GM12878 (cell line): ENCODE results near the gene SLC12A7. TPM values are rescaled to one million over a fixed set of nuclear protein-coding genes. Genes with fewer than 3 reads are reported as not detected.
A peak's percentile ranks its signal among the peaks of the same experiment; 100 is the strongest.

Source experiments
- ATAC-seq: fragments of 200-7000 bp; cut with Tn5 transposase; 3 replicates; pipeline ENCODE4 v1.9.1; 2020; ENCODE audit warnings: mild to moderate bottlenecking, moderate library complexity
- BruUV-seq: library from RNA; stranded (reverse); fragments of 400-500 nt; replicated peaks from 2 replicates; lab custom pipeline; 2021; lab: Mats Ljungman, UMichigan
- CTCF ChIA-PET: fragments of 300-600 bp; sonication (Branson Sonifier 250); formaldehyde crosslinking; extraction: SDS; loops from one replicate; lab custom pipeline; 2021; ENCODE audit warnings: inconsistent platforms; lab: Yijun Ruan, JAX
- POLR2A ChIA-PET: fragments of 350-600 bp; formaldehyde crosslinking; extraction: SDS; loops from one replicate; lab custom pipeline; 2021; ENCODE audit warnings: inconsistent platforms; lab: Charles Lee
- RAD21 ChIA-PET: fragments of 300-600 bp; sonication (Branson Sonifier 250); formaldehyde crosslinking; loops from one replicate; lab custom pipeline; 2023; ENCODE audit warnings: antibody characterized with exemption; ENCODE audit not compliant: unreplicated experiment; lab: Charles Lee
- SMC1A ChIA-PET: fragments of 300-600 bp; sonication (Branson Sonifier 250); formaldehyde crosslinking; loops from one replicate; lab custom pipeline; 2023; ENCODE audit not compliant: unreplicated experiment, uncharacterized antibody; lab: Charles Lee
- DNase-seq: peaks from one replicate; pipeline ENCODE4 v3.0.0-alpha.2; 2011; ENCODE audit warnings: low read depth, low spot score
- FAIRE-seq: peaks from 3 replicates; lab custom pipeline; 2011; peaks lifted over from hg19 to GRCh38; lab: Jason Lieb, UNC
- H2AFZ ChIP-seq: 2 replicates; pipeline ENCODE4 v1.6.0; 2011; ENCODE audit warnings: low read depth, low read length, control low read depth; ENCODE audit not compliant: control insufficient read depth
- H3K27ac ChIP-seq: 2 replicates; pipeline ENCODE4 v1.5.1; 2011; ENCODE audit warnings: control low read depth; ENCODE audit not compliant: control insufficient read depth, insufficient read depth
- H3K27me3 ChIP-seq, 2 experiments: replicated peaks in 1 of 2; 2 replicates each; pipeline versions ENCODE4 v1.6.0 to v1.6.1; 2011; ENCODE audit warnings: low read length in 1 of 2; ENCODE audit not compliant: control insufficient read depth in 2 of 2, insufficient read depth in 2 of 2
- H3K36me3 ChIP-seq, 2 experiments: 2 replicates each; pipeline ENCODE4 v1.5.1; 2011; ENCODE audit warnings: low read length in 1 of 2; ENCODE audit not compliant: control insufficient read depth in 2 of 2, insufficient read depth in 2 of 2
- H3K4me1 ChIP-seq: 2 replicates; pipeline ENCODE4 v1.6.1; 2011; ENCODE audit warnings: mild to moderate bottlenecking, low read length, moderate library complexity, mixed read lengths; ENCODE audit not compliant: control insufficient read depth, insufficient read depth
- H3K4me2 ChIP-seq: 2 replicates; pipeline ENCODE4 v1.6.0; 2011; ENCODE audit warnings: control low read depth; ENCODE audit not compliant: control insufficient read depth, insufficient read depth
- H3K4me3 ChIP-seq: fragments of 200-600 bp; sonication (generic); 2 replicates; pipeline ENCODE4 v1.5.1; 2016
- H3K79me2 ChIP-seq: 2 replicates; pipeline ENCODE4 v1.6.0; 2011; ENCODE audit warnings: low read length; ENCODE audit not compliant: control insufficient read depth, insufficient read depth
- H3K9ac ChIP-seq: 2 replicates; pipeline ENCODE4 v1.8.0; 2011; ENCODE audit warnings: low read length, control low read depth, mixed read lengths; ENCODE audit not compliant: control insufficient read depth, insufficient read depth
- H3K9me3 ChIP-seq: replicated peaks from 3 replicates; pipeline ENCODE4 v1.5.1; 2011; ENCODE audit warnings: mild to moderate bottlenecking, low read length; ENCODE audit not compliant: control insufficient read depth, insufficient read depth
- H4K20me1 ChIP-seq: 2 replicates; pipeline ENCODE4 v1.6.0; 2011; ENCODE audit not compliant: control insufficient read depth, insufficient read depth
- FOXM1 ChIP-seq: IDR thresholded peaks from 2 replicates; pipeline ENCODE4 v1.6.1; 2012; ENCODE audit warnings: low read depth, mild to moderate bottlenecking, inconsistent platforms, low read length, moderate library complexity
- MLLT1 ChIP-seq: fragments of 450-650 bp; IDR thresholded peaks from 2 replicates; pipeline ENCODE4 v1.6.1; 2016; ENCODE audit warnings: mild to moderate bottlenecking
- ZBTB33 ChIP-seq: fragments of 450-650 bp; IDR thresholded peaks from 2 replicates; pipeline ENCODE4 v1.6.1; 2017; ENCODE audit warnings: mild to moderate bottlenecking
- WGBS: methylation state at CpG from one replicate; pipeline ENCODE4 v1.1.6; 2016; ENCODE audit warnings: low lambda C conversion rate; ENCODE audit not compliant: insufficient replicate concordance, insufficient coverage; ENCODE audit errors: missing lambda C conversion rate; 5-methylcytosine and 5-hydroxymethylcytosine counted together
- in situ Hi-C: fragments of 300-500 bp; cut with MboI; formaldehyde crosslinking; loops from 9 replicates; pipeline ENCODE4 v1.14.3; 2018; ENCODE audit warnings: mixed read lengths
- intact Hi-C: fragments of 100-400 bp; cut with micrococcal nuclease; formaldehyde crosslinking; loops from one replicate; pipeline ENCODE4 v1.14.2; 2022; ENCODE audit not compliant: unreplicated experiment
- polyA plus RNA-seq, 11 experiments: library from polyadenylated mRNA; depleted of rRNA in 4 of 11; unstranded in 6 of 11; stranded (reverse) in 5 of 11; fragments of >200 nt; fragmentation: Nextera tagmentation in 4 of 11; fragmentation: Illumina TruSeq in 1 of 11; extraction: Ambion mirVana in 4 of 11; extraction: Trizol in 1 of 11; gene quantifications; 1 replicate in 1 of 11; 2 replicates in 10 of 11; pipeline versions ENCODE4 v1.2.1 to v1.2.3, GENCODE V29; 2011 to 2016; ENCODE audit warnings: inconsistent platforms in 2 of 11, missing spikeins in 2 of 11, low read depth in 1 of 11
- total RNA-seq, 4 experiments: library from RNA; depleted of rRNA in 3 of 4; stranded (reverse); fragments of >200 nt in 3 of 4; fragmentation: Illumina TruSeq in 1 of 4; extraction: Trizol in 1 of 4; gene quantifications; 2 replicates each; pipeline versions ENCODE4 v1.2.1 to v1.2.3, GENCODE V29; 2013 to 2021

The SLC12A7 gene
- total and polyA plus RNA-seq, 10 of the 15 experiments (the other 5 are each of a cell fraction or from before 2014, with no cell fraction given) = 0.10 to 10.0 (median 2.9) TPM

- Histone ChIP-seq H3K27me3 (peaks cover 0 to 1% of the 10 kb centered on the region in 2 experiments; a peak in 3 of 4 replicates), H3K36me3 (no peaks in the 10 kb centered on the region), H2AFZ (no peak overlapping the region), H3K9me3 (no peaks in the 10 kb centered on the region), H3K9ac (peak overlapping the region; percentile 29; the same call in 1 of the 2 replicates), H3K4me2 (0 out of 2 replicates have a peak overlapping the region, but pooled peaks have one; percentile 38), H3K79me2 (peaks cover 2% of the 10 kb centered on the region; the same call in 1 of the 2 replicates), H4K20me1 (no peaks in the 10 kb centered on the region), H3K4me3 (peak overlapping the region; percentile 55; the same call in 1 of the 2 replicates), H3K27ac (no peak overlapping the region; the same call in 1 of the 2 replicates), H3K4me1 (no peaks in the 10 kb centered on the region)
- ChIA-PET CTCF (interaction anchor here (1.8 to 3.7 kb wide), 4 partner anchors 23 to 534 kb away, joined by 4 to 13 read pairs (median 10); no protein-coding TSS in a partner anchor), RAD21 (interaction anchor here (0.7 to 5.6 kb wide), 3 partner anchors 22 to 30 kb away, joined by 3 to 78 read pairs (median 3); no protein-coding TSS in a partner anchor), POLR2A (interaction anchor here (3.0 kb wide), 1 partner anchor 23 kb away, joined by 32 read pairs; no protein-coding TSS in a partner anchor), SMC1A (interaction anchor here (1.9 to 3.0 kb wide), 2 partner anchors 23 to 28 kb away, joined by 7 to 16 read pairs; no protein-coding TSS in a partner anchor)
- ATAC-seq = peak; percentile 27
- FAIRE-seq = no peak
- DNase-seq = no peak
- WGBS = 29% methylated on average over 35 of the region's 35 CpGs
- TF ChIP-seq MLLT1 = 0 out of 2 replicates have a peak, but pooled peaks have one; percentile 18
- no peak for TF ChIP-seq FOXM1
- peak; percentile 56; the same call in 1 of the 2 replicates for TF ChIP-seq ZBTB33
- intact Hi-C loops = no loop called here
- in situ Hi-C loops = no loop called here
- TSS peak; percentile 53 for BruUV-seq
These were observed 1.3 kb downstream of the SLC12A7 start for GRCh38 chr5:1110307-1111240.
